Ammon's horn (tissue), 1 donor: ENCODE measurements around the gene SYNM.
A peak's percentile ranks its signal among the peaks of the same experiment; 100 is the strongest.

Experiments
- DNase-seq: peaks from one replicate; pipeline ENCODE4 v3.0.0-alpha.2; 2016; ENCODE audit warnings: low spot score

Gene SYNM

DNA sequence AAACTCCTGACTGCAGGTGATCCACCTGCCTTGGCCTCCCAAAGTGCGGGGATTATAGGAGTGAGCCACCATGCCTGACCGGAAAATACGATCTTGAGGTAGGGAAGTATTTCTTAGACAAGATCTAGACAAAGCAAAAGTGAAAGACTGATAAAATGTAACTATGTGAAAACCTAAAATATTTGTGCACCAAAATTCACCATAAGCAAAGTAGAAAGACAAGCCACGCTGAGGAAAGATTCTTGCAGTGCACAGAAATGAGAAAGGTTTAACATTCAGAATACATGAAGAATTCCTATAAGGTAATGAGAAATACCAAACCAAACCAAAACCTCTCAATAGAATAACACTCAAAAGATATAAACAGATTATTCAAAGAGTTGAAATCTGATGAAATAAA lies 35.7 kb downstream of the SYNM start:
- DNase-seq = no peak

DNA sequence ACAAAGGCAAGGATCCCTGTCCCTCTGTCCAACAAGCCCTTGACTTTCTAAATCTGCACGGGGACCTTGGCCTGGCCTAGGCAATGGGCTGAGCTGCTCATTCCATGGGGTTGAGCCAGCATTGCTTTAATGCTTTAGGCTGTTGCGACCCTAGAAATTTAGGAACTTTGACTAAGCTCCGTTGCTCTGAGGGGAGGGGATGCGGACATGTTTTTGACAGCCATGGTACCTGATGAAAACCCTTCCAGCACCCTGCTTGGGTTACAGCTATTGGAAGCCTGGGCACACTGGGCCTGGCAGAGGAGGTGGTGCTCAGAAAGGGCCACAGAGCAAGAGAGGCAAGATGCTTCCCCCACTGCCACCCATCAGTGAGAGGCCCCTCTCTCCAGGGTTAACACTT lies 37.1 kb downstream of the SYNM start:
- no peak for DNase-seq

DNA sequence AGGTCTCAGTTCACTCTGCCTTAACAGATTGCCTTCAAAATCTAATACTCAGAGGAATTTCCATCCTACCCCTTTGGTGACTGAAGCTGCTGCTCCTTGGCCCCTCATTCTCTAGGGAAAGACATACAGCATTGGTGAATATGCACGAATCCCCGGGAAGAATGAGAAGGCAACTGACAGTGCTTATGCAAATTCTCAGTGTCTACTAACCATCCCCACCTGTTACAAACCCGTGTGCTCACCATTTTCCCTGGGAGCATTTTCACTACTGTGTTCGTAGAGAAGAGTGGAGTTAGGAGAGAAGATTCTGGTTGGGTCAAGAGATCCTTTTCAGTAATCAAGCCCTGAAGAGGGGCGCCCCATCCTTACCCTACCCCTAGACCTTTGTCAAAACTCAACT lies 37.7 kb downstream of the SYNM start:
- DNase-seq = no peak

DNA sequence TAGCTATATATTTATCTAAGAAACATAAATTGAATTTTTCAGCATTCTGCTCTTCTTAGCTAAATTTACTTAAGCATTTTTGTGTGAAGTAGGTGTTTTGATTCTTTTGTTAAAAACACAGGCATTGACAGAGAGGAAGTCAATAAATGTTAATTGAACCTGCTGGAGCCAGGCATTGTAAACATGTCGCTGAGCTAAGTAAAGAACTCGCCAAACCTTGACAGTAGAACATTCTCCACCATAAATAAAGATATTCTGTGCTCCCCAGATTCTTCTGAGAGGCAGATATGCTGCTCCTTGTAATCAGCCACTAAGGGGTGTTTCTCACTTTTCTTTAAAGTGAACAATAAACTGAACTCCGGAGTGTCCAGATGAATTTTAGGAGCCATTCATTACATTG lies 38.4 kb downstream of the SYNM start:
- no peak for DNase-seq

DNA sequence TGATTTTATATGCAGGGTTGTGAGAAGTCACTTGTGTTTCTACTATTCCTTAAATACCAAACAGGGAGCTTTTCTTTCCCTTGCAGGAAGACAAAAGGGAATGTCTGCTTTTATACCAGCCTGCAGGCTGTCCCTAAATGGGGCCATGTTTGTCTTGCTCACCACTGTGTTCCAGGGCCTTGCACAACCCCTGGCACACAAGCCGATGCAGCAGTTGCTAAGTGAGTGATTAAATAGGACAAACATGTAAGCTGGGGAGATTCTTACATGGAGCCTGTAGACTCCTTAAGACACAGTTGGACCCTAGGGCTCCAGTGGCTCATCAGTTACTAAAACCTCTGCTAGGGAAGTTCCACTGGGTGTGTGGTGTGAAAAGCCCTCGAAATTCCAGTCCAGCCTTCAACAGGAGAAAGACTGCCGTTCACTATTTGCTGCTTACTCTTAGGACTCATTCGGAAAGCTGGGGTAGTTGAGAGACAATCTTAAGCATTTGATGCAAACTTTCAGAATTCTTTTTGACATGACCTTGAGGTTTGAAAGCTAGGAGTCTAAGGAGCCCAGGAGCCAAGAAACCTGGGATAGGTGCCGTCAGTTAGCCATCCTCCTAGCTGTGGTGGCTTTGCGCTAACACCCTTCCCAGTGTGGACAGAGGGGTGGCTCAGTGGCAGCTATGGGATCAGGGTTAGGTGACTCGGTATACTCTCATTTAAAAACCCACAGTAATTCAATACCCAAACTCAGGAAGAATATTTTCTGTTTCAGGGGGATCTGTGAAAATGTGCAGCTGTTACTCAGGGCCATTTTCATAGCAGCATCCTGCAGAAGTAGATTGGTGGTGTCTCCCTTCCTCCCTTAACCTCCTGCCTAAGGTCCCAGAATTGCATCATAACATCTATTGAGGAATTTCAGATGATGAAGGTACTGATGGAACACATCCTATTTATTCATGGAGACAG lies 39.1 kb downstream of the SYNM start:
- peak; percentile 57 for DNase-seq

DNA sequence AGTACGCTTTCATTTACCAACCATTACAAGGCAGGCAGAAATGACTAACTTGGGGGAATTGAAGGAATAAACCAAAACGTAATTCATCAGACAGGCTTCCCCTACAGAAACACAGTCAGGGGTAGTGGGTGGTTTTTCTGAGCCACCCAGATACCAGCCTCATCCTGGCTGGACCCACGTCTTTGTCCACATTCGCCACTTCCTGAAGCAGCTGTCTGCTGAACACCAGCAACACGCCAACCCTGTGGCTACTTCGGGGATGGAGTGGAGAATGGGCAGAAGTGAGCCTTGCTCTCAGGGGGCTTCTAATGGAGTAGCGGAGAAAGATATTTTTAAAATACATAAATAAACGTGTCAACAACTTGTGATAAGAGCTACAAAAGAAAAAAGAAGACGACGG lies 40.1 kb downstream of the SYNM start:
- DNase-seq = no peak

DNA sequence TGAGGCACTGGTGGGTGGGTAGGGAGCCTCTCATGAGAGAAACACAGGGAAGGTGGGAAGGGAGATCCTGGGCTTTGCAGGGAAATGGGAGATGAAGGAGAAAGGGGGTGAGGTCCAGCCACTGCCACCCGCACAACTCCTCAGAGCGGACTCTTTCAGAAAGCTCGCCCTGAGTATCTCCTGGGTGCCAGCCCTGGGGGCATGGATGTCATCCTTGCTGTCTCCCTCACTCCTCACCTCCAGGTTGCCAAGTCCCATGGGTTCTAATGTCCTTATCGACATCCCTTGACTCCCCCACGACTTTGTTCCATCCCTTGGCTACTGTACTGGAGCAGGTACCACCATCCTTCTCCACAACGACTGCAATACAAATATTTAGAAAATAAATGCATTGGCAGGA lies 40.9 kb downstream of the SYNM start:
- DNase-seq = no peak

DNA sequence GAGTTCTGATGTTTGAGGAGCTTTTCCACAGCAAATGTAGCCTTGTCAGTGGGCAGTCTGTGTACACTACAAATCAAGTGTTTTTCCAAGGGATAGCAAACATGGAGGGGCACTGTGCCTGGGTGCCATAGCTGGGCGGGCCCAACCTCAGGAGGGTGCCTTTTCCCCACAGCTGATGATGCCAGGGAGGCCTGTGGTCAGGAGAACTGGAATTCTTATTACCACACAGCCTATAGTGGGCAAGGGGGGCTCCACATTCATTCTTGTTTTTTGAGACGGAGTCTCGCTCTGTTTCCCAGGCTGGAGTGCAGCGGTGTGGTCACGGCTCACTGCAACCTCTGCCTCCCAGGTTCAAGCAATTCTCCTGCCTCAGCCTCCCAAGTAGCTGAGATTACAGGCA lies 41.8 kb downstream of the SYNM start:
- DNase-seq = no peak

DNA sequence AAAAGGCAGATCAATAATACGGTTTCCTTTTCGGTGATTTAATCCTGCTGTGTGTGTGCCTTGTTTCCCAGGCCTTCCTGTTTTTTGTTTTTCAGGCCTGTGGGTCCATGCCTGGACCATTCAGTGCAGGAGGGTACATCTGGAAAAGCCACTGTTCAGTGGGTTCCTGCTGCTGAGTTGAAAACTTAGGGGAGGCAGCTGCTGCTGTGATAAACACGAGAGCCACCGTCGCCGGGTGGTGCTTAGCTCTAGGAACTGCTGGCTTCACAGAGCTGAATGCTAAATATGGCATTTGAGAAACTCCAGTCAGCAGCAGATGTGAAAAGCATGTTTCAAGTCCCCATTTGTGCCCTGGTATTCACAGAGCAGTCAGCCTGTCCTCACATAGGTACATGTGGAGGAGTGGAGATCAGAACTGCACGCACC lies 44.0 kb downstream of the SYNM start:
- peak; percentile 45 for DNase-seq

DNA sequence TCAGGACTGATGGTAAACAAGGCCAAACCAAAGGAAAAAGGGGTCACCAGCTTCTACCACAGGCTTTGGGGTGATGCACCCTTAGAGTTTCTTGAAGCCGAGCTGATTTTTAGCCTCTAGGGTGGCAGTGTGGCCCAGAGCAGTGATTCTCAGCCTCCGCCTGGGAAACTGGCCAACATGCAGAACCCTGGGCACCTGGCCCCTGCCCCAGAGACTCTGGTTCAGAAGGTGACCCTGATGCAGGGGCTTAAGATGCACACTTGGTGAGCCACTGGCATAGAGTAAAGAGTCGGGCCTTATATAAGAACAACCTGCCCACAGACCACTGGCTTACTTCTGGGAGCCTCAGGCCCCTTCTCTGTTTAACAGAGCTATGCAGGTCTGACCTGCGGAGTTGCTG lies 44.5 kb downstream of the SYNM start:
- no peak for DNase-seq

DNA sequence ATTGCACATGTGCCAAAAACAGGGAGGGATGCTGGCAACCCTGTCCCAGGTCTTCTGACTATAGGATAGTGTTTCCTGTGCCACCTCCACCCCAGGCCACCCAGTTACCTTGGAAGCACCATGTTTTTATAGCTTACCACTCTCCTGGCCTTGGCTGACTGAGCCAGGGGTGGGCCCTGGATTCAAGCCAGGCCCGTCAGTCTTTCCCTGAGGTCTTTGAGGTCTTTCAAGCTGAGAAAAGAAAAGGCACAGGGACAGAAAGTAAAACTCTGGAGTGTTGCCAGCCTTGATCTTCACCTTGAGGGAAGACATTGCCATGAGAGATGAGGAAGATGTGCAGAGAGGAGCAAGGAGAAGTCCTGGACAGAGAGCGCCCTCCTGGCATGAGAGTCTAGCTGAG lies 46.3 kb downstream of the SYNM start:
- DNase-seq = no peak

DNA sequence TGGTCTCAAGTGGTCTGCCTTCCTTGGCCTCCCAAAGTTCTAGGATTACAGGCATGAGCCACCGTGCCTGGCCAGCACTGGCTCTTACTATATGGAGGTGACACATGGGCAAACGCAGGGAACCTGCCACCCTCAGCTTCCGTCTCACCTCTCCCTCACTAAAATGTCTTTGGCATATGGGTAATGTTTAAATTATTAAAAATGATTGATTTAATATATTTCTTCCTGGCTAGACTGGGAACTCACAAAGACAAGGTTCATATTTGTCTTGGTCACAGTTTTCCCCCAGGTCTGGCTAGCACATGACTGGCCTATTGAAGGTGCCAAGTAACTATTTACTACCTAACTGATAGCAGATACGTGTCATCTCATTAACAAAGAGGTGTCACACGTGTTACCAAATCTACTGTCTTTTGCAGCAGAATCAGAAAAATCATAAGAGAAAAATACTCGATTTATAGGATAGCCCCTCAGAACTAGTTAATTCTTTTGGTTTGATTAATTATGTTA lies 48.2 kb downstream of the SYNM start:
- DNase-seq = no peak

DNA sequence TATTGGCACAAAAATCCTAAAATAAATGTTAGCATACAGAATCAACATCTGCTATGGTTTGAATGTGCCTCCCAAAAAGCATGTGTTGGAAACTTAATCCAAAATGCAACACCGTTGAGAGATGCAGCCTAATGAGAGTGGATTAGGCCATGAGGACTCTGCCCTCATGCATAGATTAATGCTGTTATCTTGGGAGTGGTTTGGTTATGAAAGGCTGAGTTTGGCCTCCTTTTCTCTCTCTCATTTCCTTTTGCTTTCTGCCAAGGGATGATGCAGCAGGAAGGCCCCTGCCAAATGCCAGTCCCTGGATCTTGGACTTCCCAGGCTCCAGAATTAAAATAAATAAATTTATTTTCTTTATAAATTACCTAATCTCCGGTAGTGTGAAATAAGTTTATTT lies 49.4 kb downstream of the SYNM start:
- no peak for DNase-seq

DNA sequence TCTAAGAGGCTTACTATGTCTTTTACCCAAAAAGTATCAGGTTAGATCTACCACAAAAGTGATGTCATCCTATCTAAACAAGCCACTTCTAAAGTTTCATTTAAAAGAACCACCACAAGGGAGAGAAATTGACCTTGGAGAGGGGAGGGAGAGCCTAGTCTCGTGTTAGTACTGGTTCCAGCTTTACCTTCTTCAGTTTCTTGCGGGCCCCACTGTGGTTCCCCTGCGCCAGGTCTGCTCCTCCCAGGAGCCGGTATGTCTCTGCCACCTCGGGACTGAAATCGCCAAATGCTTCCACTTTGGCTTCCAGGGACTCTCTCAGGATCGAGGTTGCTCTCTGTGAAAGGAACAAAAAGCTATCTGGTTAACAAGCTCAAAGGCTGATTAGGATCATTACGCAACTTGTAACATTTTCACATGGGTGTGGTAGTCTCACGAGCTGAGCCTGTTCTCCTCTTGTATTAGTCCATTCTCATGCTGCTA lies 51.1 kb downstream of the SYNM start:
- no peak for DNase-seq

DNA sequence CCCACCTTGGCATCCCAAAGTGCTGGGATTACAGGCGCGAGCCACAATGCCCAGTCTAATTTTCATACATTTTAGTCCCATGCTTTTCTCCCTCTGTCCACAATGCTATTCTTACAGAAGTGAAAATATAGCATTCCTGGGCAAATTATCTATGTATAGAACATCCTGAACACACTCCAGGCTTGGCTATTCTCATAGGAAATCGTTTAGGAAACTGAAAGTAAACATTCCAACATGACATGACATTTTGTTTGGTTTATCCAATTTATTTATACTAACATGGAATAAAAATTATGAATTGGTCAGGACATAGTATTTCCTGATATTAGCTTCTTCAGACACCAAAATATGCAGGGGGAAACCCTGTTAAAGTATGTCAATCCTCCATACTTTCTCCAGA lies 52.6 kb downstream of the SYNM start:
- DNase-seq = no peak

DNA sequence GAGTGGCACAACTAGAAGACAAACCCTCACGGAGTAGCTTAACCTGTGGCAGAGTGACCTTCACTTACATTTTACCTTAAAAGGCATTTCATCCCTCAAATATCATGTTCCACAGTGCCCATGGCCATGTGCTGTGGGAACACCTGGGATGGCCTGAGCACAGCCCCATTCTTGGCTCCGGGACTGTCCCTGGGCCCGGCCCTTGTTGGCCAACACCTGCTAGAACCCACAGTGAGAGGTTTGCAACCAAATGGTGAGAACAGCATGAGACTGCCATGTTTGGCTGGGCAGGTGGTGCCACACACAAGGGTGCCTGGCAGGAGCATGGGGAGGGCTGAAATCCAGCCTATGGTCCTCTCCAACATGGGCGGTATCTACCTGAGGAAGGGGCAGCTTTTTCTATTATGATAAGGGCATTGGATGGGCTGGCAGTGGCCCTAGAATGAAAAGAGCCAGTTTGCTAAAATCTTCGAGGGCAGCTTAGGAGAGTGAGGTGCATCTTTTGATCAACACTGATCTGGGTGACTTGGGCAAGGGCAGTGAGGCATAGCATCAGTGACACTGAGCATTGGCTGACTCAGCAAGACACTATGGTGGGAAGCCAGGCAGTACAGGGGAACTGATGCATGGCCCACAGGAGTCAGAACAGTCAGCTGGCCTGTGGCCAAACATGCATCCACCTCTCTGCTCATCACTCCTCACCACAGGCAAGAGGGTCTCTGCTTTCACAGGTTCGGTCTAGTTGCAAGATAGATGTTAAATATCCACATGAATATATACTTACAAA lies 53.9 kb downstream of the SYNM start:
- no peak for DNase-seq

DNA sequence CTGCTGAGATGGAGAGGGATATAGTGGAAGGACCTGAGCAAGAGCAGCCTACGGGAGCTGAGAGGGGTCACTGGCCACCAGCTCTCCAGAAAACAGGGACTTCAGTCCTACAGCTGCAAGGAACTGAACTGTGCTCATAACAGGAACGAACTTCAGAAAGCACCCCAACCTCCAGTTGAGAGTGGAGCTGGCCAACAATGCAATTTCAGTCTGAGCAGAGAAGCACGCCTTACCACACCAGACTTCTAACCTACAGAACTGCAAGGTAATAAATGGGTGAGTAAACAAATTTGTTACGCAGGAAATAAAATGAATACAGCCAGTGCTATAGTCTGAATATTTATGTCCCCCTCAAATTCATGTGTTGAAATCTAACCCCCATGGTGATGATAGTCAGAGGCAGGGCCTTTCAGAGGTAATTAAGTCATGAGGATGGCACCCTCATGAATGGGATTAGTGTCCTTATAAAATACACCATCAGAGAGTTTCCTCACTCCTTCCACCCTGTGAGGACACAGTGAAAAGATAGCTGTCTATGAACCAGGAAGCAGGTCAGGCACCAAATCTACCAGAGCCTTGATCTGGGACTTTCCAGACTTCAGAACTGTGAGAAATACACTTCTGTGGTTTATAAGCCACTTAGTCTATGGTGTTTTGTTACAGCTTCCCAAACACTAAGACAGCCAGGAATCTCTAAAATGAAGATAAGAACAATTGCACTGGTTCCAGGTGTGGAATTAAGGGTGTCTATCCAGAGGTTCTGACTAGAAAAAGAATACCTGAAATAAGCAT lies 58.6 kb downstream of the SYNM start:
- DNase-seq = no peak

DNA sequence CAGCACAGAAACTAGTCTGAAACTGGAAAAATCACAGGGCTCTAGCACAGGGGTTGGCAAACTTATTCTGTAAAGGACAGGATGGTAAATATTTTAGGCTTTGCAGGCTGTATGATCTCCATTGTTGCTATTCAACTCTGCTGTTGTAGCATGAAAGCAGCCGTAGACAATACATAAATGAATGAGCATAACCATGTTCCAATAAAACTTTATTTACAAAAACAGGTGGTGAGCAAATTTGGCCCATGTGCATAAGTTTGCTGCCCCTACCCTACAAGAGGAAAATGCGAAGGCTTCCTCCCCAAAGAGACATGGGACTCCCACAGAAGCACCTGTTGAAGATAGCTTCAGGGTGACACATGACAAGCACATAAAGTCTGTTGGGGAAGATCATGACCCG lies 59.2 kb downstream of the SYNM start:
- no peak for DNase-seq

DNA sequence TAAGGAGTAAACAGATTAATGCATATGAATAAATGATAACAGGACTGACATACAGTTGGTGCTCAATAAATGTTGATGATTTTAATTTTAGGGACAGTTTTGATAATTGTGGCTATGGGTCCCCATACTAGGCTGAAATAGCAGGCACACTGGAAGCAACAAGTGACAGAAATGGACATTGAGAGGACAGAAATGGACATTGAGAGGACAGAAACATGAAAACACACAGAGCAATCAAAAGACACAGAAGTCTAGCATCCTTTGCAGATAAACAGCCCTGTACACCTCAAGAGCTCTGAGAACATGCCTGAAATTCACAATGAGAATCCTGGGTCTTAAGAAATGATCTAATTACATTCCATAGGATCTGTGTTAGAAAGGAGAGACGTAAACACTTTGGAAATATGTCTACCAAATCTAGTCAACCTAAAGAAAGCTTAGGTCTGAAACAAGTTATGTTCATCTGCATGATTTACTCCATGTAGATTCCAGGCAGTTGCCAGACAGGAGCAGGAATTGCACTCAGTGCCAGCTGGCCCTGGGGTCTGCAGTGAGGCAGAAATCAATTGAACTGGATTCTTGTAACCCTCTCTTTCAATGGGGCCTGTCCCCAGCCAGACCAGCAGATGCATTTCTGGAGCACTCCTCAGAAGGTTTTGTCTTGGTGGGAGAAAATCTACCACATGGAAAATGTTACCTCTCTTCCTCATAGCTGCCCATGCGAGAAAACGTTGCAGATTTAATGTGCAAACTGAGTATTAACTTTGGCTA lies 60.3 kb downstream of the SYNM start:
- no peak for DNase-seq

DNA sequence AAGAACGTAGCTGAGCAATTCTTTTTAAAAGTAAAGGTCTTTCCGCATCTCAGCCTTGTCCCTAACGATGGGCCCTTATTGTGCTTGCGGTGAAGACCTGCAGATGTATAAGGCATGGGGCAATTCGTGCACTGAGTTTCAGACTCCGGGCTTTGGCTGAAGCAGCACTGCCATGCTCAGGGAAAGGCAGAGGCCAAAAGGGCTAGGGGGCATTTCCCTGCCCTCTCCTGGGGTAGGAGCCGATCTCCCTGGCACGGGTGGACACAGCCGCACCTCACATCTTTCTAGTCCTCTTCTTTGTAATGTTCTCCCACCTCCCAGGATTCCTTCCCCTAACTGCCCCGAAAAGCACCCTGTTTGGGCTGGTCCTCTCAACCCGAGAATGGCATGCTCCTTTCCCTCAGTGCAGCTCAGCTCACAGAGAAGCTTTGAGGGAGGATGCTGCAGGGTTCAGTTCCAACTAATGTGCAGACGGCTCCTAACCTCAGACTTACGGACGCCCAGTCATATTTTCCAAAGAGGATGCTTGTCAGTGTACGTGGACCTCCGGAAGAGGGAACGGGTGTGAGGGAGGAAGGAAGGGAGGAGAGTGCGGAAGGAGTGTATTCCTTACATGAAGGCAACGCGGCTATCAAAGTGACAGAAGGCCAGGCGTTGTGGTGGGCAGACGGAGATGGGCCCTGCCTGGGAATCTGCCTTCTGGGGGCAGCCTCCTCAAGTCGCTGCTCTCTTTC lies 61.2 kb downstream of the SYNM start:
- DNase-seq = no peak

DNA sequence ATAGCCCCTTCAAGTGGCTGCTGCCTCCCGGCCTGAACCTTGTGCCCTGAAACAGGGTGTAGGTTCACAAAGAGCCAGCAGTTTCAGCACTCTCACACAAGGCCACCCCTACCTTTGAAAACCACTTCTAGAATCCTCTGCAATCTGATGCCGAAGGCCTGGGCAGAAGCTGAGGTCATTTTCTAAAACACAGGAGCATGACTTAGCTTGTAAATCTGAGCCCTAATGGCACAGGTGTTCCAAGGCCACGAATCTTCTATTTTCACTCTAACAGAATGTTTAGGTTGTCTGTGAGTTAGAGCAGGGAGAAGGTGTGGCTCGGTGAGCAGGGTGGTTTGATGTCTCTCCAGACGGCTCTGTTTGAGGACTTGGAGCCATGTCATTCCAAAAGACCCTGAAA lies 62.3 kb downstream of the SYNM start:
- DNase-seq = no peak
